GF-D8 (cell line): ENCODE data around the gene SUPT20HL1.
"Not testable (repeated sequence)": the region's sequence is repeated elsewhere in the genome, so short reads cannot be mapped to it uniquely, and the experiment has no call there.

Source experiments
- DNase-seq: peaks from one replicate; lab custom pipeline; 2025; lab: John Stamatoyannopoulos, UW

The SUPT20HL1 gene

DNA sequence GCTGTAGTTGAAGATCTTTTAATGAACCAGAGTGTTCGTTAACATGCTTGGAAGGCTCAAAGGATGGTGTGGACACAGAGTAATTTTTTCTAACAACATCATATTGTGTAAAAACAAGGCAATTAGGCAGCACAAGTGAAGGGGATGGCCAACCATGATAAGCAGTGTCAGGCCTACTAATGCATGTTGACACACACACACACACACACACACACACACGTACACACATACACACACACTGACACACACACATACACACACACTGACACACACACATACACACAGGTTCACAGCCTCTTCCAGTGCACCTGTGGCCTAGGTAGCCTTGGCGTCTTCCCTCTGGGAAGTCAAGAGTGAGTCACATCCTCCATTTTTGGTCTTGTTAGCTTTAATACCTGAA lies at the start of gene SUPT20HL1:
Gene SUPT20HL1 (plus strand): TSS at position 368 of the 400 bp plus-strand sequence. CDS start 2,122 bp downstream, outside the sequence.
- DNase-seq = no peak

DNA sequence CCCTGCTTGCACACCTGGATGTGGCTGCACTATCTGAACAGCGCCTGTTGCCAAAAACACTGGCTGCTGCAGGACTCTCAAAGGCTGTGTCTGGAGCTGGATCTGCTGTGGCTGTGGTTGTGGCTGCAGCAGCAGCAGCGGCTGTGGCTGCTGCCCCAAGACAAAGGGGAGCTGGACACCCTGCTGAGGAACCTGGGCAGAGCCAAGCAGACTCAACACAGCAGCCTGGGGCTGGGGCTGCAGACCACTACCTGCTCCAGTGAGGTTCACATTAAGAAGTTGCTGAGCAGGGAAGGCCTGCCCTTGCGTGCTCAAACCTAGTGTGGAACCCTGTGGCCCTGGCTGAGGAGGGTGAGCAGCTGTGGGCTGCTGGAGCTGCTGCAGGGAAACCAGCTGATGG lies 49.5 kb upstream of the SUPT20HL1 start:
- DNase-seq = not testable (repeated sequence)

DNA sequence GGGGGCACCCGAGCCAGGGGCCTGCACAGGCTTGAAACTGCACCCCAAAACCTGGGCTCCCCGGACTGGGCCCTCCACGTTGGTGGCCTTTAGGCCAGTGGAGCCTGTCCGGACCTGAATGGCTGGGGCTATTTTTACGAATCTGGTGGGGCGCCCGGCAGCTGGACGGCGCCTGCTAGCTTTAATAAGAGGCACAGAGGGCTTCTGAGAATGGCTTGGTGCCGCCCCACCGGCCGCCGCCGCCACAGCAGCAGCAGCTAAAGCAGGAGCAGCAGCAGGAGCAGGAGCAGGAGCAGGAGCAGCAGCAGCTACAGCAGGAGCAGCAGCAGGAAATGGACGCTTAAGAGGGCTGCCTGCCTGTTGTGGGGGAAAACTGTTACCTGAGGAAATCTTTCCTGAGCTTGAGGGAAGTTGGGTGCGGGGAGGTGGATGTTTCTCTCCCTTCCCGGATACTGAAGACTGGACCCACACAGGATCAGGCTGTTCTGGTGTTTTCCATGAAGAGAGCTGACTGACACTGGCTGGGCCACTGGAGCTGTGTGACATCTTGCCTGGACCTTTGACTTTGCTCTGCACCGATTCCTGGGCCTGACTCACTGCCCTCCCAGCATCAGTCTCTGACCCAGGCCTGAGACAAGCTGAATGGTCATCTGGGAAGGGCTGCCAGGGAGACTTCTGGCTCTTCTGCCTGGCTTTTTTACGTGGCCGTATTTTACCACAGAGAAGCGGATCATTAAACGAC lies 48.8 kb upstream of the SUPT20HL1 start:
- not testable (repeated sequence) for DNase-seq

DNA sequence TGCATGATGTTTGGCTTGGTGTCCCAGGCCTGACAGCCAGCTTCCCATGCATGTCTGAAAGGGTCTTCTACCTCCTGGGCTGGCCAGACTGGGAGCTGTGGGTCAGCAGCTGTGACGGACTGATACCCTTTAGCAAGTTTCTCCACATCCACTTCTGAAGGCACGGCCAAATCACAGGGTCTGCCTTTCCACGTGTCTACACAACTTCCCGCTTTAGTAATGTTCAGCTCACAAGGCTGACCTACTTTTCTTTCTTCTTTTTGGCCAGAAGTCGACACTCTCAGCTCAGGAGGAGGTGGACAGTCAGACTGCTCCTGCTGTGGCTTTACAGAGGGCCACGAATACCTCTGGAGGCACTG lies 48.2 kb upstream of the SUPT20HL1 start:
- not testable (repeated sequence) for DNase-seq

DNA sequence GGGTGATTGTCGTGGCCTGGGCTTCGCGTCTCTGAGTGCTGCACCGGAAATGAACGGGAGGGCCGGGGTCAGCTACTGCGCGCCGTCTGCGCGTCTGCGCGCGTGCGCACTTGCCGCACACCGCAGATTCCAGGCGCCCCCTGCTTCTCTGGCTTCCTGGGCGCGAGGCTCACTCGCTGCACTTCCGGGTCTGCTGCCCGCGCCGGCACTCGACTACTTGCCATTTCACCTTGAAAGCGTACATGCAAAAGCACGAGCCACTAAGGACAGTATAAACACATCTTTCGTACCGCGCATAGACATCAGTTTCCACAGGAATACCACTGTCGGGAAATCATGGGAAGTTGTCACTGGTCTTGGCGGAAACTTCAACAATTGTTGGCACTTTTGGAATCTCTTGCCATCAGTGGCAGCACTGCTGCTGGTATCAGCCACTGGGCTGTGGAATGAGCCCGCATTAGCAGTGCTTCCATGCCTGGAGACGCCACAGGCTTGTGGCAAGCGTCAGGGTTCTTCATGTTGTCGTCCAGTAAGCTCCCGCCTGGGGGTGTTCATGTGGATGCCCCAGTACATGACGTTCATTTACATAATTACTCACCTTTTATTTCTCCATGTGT lies 46.3 kb upstream of the SUPT20HL1 start, which contains the start of gene SUPT20HL2:
Gene SUPT20HL2 (minus strand): TSS at position 51 of the 617 bp plus-strand sequence. CDS start 754 bp downstream, outside the sequence.
- no peak for DNase-seq

DNA sequence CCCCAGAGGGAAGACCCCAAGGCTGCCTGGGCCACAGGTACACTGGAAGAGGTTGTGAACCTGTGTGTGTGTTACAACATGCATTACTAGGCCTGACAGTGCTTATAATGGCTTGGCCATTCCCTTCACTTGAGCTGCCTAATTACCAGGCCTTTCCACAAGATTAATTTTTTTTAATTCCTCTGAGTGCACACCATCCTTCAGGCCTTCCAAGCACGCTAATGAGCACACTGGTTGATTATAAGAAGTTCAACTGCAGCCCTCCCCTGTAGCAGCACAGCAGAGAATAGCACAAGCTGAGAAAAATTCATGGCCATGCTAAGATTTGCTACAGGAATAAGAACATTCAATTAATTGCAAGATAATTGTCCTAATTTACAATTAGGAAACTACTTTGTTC lies 44.3 kb upstream of the SUPT20HL1 start:
- no peak for DNase-seq

DNA sequence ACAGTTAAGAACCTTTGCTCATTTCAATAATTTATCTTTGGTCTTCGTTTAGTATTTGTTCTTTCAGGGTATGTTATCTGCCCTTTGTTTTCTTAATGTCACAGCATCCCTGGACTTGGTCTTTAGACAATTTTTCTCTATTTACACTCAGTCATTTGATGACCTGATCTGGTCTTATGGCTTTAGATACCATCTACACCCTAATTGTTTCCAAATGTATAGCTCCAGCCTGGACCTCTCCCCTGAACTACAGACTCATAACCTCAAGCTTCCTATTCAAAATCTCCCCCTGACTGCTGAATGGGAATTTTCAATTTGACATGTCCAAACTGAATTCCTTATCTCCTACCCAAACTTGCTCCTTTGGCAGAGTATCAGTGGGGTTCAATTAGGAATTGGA lies 42.9 kb upstream of the SUPT20HL1 start:
- DNase-seq = no peak

DNA sequence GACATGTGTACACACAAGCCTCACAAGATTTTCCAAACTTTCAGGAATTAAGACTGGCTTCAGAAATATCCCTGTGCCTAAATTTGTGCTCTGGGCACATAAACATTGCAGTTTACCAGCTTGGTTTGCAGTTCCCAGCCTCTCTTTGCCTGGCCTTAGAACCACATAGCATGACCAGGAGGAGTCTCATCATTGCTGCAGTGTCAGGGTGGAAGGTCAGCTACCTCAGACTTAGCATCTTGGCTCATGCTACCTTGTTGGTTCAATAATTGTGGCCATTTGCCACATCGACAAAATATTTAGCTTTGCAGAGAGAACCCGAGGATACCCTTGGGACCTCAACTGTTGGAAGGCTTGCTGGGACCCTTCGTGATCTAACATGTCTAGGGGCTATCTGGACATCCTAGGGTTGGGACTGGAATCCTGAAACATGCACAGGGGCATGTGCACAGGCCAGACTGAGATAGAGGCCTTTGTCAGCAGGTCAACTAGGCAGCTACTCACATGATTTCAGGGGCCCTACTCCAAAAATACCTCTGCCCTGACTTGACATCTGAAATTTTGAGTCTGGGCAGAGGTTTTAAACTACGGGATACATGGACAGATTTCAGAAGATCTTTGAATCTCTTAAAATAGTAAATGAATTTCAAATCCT lies 38.6 kb upstream of the SUPT20HL1 start:
- DNase-seq = no peak

DNA sequence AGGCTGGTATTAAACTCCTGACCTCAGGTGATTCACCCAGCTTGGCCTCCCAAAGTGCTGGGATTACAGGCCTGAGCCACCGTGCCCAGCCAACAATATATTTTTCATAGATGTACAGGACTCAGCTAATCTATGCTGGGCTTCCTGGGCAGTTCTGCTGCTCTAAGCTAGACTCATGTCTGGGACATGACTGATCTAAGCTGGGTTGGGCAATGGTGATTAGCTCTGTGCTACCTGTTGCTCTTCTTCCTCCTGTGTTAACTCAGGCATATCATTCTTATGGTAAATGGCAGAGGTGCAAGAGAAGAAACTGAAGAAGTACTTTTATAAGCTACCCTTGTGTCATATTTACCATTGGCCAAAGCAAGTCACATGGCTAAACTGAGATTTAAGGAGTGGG lies 35.2 kb upstream of the SUPT20HL1 start:
- DNase-seq = no peak

DNA sequence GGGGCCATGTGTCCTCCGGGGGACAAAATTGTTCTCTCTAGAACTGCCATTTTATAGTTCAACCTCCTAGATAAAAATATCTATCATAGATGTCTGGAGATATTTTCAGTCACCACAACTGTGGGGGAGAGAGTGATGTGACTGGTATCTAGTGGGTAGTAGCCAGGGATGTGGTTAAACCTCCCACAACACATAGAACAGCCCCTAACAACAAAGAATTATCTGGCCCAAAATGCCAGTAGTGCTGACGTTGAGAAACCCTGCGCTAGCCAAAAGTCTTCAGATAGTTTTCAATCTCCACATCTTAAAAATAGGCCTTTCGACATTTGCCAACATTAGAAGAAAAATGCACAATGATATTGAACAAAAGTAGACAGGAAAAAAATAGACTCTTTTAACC lies 27.6 kb upstream of the SUPT20HL1 start:
- DNase-seq = no peak

DNA sequence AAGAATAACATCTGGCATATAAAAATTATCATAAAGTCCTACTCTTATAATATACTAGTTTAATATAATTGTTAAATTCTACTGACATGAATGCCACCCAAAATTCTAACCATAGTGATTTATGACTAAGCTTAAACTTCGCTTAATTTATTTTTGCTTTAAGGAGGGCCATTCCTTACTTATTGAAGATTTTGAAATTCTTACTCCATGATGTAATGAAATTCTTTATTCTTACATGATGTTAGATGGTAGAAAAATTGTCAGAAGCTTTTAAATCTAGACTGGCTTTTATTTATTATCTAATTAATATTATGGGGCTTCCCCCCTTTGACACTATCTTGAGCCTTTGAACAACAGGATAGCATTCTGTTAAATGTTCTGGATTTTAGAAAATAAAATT lies 27.1 kb upstream of the SUPT20HL1 start:
- DNase-seq = no peak

DNA sequence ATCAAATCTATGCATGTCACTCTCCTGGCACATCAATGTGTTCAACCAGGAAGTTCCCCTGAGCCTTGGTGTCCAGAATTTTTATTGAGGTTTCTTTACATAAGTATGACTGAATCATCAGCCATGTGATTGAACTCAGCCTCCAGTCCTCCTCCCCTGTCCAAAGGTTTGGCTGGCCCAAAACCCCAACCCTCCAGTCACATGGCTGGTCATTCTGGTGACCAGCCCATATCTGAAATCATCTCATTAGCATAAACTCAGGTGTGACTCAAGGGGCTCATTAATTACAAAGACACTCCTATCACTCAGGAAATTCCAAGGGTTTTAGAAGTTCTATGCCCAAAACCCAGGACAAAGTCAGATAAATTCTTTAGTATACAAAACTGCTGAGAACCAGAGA lies 26.0 kb upstream of the SUPT20HL1 start:
- DNase-seq = no peak

DNA sequence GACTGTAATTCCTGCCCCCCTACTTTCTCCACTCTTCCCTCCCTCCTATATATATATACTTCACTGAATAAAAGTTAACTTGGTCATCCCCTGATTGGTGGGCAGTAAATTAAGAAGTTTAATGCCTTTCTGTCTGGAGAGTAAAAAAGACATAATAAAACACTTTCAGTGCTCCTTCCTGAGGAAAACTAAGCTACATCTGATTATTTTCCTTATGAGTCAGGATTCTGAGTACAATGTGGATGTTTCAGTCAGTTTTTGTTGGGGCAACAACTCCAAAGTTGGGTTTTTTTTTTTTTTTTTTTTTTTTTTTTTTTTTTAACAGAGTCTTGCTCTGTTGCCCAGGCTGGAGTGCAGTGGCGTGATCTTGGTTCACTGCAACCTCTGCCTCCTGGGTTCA lies 24.6 kb upstream of the SUPT20HL1 start:
- DNase-seq = no peak

DNA sequence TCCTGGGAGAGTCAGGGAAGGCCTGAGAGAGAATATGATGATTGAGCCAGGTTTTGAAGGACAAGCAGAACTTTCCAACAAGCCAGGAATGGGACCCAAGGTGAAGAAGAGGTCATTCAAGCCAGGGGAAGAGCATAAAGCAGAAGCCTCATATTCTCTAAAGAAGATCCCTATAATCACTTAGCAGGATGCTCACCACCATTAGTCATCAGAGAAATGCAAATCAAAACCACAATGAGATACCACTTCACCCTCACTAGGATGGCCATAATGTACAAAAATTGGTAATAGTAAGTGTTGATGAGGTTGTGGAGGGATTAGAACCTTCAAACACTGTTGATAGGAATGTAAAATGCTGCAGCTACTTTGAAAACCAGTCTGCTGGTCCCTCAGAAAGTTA lies 20.5 kb upstream of the SUPT20HL1 start:
- DNase-seq = no peak

DNA sequence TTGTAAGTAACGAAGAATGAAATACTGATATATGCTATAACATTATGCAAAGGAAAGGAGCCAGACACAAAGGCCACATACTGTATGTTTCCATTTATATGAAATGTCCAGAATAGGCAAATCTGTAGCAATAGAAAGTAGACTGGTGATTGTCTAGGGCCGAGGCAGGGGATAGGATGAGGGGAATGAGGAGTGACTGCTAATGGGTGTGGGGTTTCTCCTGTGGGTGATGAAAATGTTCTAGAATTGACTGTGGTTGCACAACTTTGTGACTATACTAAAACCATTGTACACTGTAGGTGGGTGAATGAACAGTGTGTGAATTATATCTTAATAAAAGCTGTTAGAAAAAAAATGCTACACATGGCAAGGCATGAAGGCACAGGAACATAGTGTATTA lies 19.9 kb upstream of the SUPT20HL1 start:
- no peak for DNase-seq

DNA sequence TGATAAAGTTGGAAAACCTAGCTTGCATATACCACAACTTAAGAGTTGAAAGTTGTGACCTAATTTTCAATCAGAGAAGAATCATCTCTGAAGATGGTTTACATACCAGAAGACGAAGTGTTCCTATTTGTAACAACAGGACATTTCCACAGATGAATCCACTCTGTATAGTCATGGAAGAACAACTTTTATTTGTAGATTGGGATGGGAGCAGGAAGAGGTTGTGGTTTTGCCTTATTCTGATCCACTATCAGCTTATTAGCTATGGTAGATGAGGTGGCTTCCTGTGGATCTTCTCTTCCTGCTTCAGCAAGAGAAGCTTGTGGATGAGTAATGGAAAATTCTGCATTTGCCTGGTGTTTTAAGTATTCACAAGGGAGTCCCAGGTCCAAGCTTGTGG lies 18.6 kb upstream of the SUPT20HL1 start:
- DNase-seq = no peak

DNA sequence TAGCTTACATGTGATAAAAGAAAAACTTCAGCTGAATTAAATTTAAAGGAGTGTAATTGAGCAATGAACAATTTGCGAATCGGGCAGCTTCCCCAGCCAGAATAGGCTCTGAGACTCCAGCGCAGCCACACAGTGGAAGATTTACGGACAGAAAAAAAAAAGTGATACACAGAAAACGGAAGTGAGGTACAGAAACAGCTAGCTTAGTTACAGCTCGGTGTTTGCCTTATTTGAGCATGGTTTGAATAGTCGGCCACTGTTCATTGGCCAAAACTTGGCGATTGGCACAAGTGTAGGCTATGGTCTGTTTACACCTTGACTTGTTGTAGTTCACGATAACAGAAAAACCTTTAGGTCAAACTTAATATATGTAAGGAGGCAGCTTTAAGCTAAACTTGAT lies 16.7 kb upstream of the SUPT20HL1 start:
- DNase-seq = no peak

DNA sequence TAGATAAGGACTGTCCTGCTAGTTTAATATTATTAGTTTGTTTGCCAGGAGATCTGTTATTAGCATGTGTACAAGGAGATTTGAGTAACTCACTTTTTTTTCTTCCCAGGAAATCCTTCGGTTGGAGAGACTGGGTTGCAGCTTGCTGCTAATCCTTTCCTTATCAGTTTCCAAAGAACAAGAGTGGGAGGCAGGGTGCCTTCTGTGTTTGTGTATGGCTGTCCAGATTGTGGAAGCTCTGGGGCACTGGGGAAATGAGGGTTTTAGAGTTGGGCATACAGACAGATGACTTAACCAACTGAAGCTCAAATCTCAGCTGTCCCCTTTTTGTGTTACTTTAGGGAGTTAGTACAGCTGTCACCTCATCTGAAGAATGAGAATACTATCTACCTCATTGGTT lies 12.6 kb upstream of the SUPT20HL1 start:
- DNase-seq = no peak

DNA sequence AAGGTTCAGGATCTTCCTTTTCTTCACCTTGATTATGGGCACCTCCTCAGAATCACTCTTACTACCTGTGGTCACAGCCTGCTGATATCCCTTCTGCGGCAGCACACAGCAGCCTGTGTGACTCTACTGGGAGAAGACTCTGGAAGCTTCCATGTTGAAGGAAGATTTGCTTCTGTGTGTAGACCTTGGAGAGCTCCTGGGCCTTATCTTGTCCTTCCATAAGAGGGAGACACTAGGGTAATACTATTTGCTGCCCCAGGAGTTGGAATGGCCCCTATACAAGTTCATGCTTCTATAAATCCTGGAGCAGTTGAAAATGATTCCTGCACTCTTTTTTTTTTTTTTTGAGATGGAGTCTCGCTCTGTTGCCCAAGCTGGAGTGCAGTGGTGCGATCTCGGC lies 10.2 kb upstream of the SUPT20HL1 start:
- no peak for DNase-seq

DNA sequence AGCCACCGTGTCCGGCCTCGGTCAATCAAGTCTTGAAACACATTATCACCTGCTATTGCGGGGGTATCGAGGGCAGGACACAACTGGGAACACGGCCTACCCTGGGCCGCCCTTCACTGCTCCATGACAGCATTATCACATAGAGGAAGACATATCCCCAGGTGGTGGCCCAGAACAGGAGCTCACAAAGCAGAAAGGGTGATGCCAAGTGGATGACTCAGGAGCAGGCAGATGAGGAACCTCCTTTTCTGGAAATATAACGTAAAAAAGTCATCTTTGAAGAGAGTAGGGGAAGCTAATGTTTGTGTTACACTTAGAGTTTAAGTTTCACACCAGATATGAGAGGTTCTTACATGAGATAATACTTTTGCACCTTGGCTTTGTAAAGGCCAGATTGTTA lies 5.3 kb upstream of the SUPT20HL1 start:
- DNase-seq = no peak

DNA sequence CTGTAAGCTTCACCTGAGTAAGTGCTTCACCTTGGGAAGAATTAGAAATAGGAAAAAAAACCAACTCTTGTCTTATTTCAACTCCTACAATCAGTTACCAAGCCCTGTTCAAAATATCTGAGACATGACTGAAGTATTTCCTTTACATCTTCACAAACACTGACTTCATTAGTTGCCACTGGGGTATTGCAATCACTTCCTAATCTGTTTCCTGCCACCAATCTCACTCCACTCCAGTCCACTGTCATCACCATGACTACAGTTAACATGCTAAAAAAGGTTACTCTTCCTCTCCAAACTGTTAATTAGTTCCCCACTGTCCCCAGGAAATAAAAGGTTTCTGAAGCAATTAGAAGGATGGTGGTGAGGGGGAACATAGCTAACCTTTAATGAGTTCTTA lies 3.3 kb upstream of the SUPT20HL1 start:
- no peak for DNase-seq

DNA sequence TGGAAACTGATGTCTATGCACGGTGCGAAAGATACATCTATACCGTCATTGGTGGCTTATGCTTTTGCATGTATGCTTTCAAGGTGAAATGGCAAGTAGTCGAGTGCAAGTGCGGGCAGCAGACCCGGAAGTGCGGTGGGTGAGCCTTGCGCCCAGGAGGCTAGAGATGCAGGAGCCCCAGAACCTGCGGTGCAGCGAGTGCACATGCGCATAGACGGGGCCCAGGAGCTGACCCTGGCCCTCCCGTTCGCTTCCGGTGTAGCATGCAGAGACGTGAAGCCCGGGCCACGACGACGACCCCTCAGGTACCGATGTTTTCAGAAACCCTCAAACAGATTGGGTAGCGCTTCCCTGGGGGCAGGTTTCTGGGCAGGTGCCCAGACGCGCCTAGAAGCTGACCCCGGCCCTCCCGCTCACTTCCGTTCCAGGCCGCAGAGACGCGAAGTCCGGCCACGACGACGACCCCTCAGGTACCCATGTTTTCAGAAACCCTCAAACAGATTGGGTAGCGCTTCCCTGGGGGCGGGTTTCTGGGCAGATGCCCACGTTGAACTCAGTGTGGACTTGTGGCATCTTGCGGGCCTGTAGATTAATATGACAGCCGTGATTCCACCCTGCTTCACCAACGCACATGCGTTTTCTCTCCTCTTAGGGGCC lies 1.8 kb downstream of the SUPT20HL1 start:
- DNase-seq = not testable (repeated sequence)
